ENCODE measurements around the gene MEIKIN. TPM values are rescaled to one million over a fixed set of nuclear protein-coding genes. Genes with fewer than 3 reads are reported as not detected.
"Not testable (repeated sequence)": the region's sequence is repeated elsewhere in the genome, so short reads cannot be mapped to it uniquely, and the experiment has no call there.

Gene MEIKIN
- total and polyA plus RNA-seq, 2 experiments from 2014 or later = not detected

- Histone ChIP-seq H3K4me3 (no peak overlapping the region), H3K4me1 (ENCODE audit: low read depth) (no peaks in the 10 kb centered on the region), H3K27ac (no peak overlapping the region), H3K9me3 (ENCODE audit: low read depth) (no peaks in the 10 kb centered on the region), H3K36me3 (no peaks in the 10 kb centered on the region), H3K27me3 (no peaks in the 10 kb centered on the region)
- TF ChIP-seq CTCF (IDR thresholded peaks at IDR 0.05; ENCODE audit: low read depth, low read length) = no peak
- DNase-seq (ENCODE audit: low read depth in 1 of 2, low spot score in 1 of 2) = no peak
These were observed 38.8 kb downstream of the MEIKIN start for GRCh38 chr5:131906668-131907067.

- H3K4me3 ChIP-seq; DNase-seq (ENCODE audit: low read depth in 1 of 2, low spot score in 1 of 2); H3K36me3 ChIP-seq; H3K27ac ChIP-seq; H3K27me3 ChIP-seq; H3K9me3 ChIP-seq (ENCODE audit: low read depth); H3K4me1 ChIP-seq (ENCODE audit: low read depth): not testable (repeated sequence)
These were observed 43.2 kb downstream of the MEIKIN start for GRCh38 chr5:131902266-131902665.

GRCh38 chr5:131899686-131900085 is 45.8 kb downstream of the MEIKIN start:
- no peaks in the 10 kb centered on the region for H3K27me3 ChIP-seq
- H3K4me3 ChIP-seq = no peak overlapping the region
- H3K36me3 ChIP-seq = no peaks in the 10 kb centered on the region
- DNase-seq (ENCODE audit: low read depth in 1 of 2, low spot score in 1 of 2) = peak in 1 of 2 donors; percentile 14
- no peak overlapping the region for H3K27ac ChIP-seq
- H3K4me1 ChIP-seq (ENCODE audit: low read depth) = no peaks in the 10 kb centered on the region
- TF ChIP-seq CTCF (IDR thresholded peaks at IDR 0.05; ENCODE audit: low read depth, low read length) = no peak
- no peaks in the 10 kb centered on the region for H3K9me3 ChIP-seq (ENCODE audit: low read depth)

- TF ChIP-seq CTCF (IDR thresholded peaks at IDR 0.05; ENCODE audit: low read depth, low read length) = no peak
These were observed 61.5 kb downstream of the MEIKIN start for GRCh38 chr5:131883984-131884383.

GRCh38 chr5:131879705-131880104 is 65.8 kb downstream of the MEIKIN start:
- no peaks in the 10 kb centered on the region for H3K36me3 ChIP-seq
- no peaks in the 10 kb centered on the region for H3K27me3 ChIP-seq
- no peaks in the 10 kb centered on the region for H3K4me1 ChIP-seq (ENCODE audit: low read depth)
- H3K4me3 ChIP-seq = no peak overlapping the region
- no peak overlapping the region for H3K27ac ChIP-seq
- no peaks in the 10 kb centered on the region for H3K9me3 ChIP-seq (ENCODE audit: low read depth)
- no peak for TF ChIP-seq CTCF (IDR thresholded peaks at IDR 0.05; ENCODE audit: low read depth, low read length)
- DNase-seq (ENCODE audit: low read depth in 1 of 2, low spot score in 1 of 2) = no peak

More at GRCh38 chr5:131883984-131884383, 61.5 kb downstream of the MEIKIN start:
- H3K36me3 ChIP-seq = no peaks in the 10 kb centered on the region
- H3K4me1 ChIP-seq (ENCODE audit: low read depth) = no peaks in the 10 kb centered on the region
- no peak overlapping the region for H3K4me3 ChIP-seq
- no peaks in the 10 kb centered on the region for H3K27me3 ChIP-seq
- H3K9me3 ChIP-seq (ENCODE audit: low read depth) = no peaks in the 10 kb centered on the region
- DNase-seq (ENCODE audit: low read depth in 1 of 2, low spot score in 1 of 2) = no peak
- no peak overlapping the region for H3K27ac ChIP-seq

GRCh38 chr5:131877873-131878272 is 67.6 kb downstream of the MEIKIN start:
- Histone ChIP-seq H3K27me3 (no peaks in the 10 kb centered on the region), H3K9me3 (ENCODE audit: low read depth) (no peaks in the 10 kb centered on the region), H3K4me3 (no peak overlapping the region), H3K36me3 (no peaks in the 10 kb centered on the region), H3K27ac (no peak overlapping the region), H3K4me1 (ENCODE audit: low read depth) (no peaks in the 10 kb centered on the region)
- TF ChIP-seq CTCF (IDR thresholded peaks at IDR 0.05; ENCODE audit: low read depth, low read length) = no peak
- DNase-seq (ENCODE audit: low read depth in 1 of 2, low spot score in 1 of 2) = no peak

- H3K27me3 ChIP-seq = not testable (repeated sequence)
These were observed 74.2 kb downstream of the MEIKIN start for GRCh38 chr5:131871251-131871650.

More at GRCh38 chr5:131871251-131871650, 74.2 kb downstream of the MEIKIN start:
- H3K36me3 ChIP-seq; DNase-seq (ENCODE audit: low read depth in 1 of 2, low spot score in 1 of 2); H3K4me3 ChIP-seq; H3K4me1 ChIP-seq (ENCODE audit: low read depth); H3K27ac ChIP-seq; H3K9me3 ChIP-seq (ENCODE audit: low read depth): not testable (repeated sequence)

Measured in cardiac muscle cell (in vitro differentiated cells and primary cell).